Esophagus (tissue), 2 donors: ENCODE results near the gene MRPS26. TPM values are rescaled to one million over a fixed set of nuclear protein-coding genes. Genes with fewer than 3 reads are reported as not detected.

Source experiments
- H3K27ac ChIP-seq, 2 donors: one replicate each; pipeline ENCODE4 v1.5.1; 2013; ENCODE audit warnings: low read depth in 2 of 2, mild to moderate bottlenecking in 2 of 2, inconsistent platforms in 1 of 2, low read length in 1 of 2, moderate library complexity in 1 of 2
- H3K27me3 ChIP-seq, 2 donors: one replicate each; pipeline ENCODE4 v1.6.1; 2013; ENCODE audit warnings: low read length in 2 of 2, control low read depth in 1 of 2, mild to moderate bottlenecking in 1 of 2; ENCODE audit not compliant: insufficient read depth in 2 of 2, control insufficient read depth in 1 of 2
- H3K36me3 ChIP-seq, 2 donors: one replicate each; pipeline ENCODE4 v1.6.1; 2013; ENCODE audit warnings: low read length in 1 of 2; ENCODE audit not compliant: control insufficient read depth in 2 of 2, insufficient read depth in 2 of 2
- H3K4me1 ChIP-seq, 2 donors: one replicate each; pipeline ENCODE4 v1.6.1; 2013; ENCODE audit warnings: low read length in 1 of 2; ENCODE audit not compliant: control insufficient read depth in 2 of 2, insufficient read depth in 2 of 2
- H3K4me3 ChIP-seq, 2 donors: one replicate each; pipeline ENCODE4 v1.5.1; 2013; ENCODE audit warnings: low read length in 2 of 2, mild to moderate bottlenecking in 2 of 2, low read depth in 1 of 2, moderate library complexity in 1 of 2
- H3K9me3 ChIP-seq, 2 donors: one replicate each; pipeline ENCODE4 v1.6.1; 2013; ENCODE audit warnings: mild to moderate bottlenecking in 2 of 2, low read depth in 1 of 2, low read length in 1 of 2, moderate library complexity in 1 of 2; ENCODE audit not compliant: control insufficient read depth in 2 of 2, insufficient read depth in 1 of 2
- WGBS, 2 donors: extraction: QIAGEN DNeasy Blood & Tissue Kit; methylation state at CpG; one replicate each; pipeline ENCODE4 v1.1.7; 2013; 5-methylcytosine and 5-hydroxymethylcytosine counted together
- polyA plus RNA-seq, 2 donors: library from polyadenylated mRNA; stranded (reverse); fragments of 200-250 nt; gene quantifications; one replicate each; pipeline ENCODE4 v1.2.3, GENCODE V29; 2013
- donor health status: healthy with polysubstance abuse.
- donor health status: Bipolar disorder and iron deficiency.

The MRPS26 gene
- polyA plus RNA-seq, 2 donors, result 57.2 to 67.1 TPM

DNA sequence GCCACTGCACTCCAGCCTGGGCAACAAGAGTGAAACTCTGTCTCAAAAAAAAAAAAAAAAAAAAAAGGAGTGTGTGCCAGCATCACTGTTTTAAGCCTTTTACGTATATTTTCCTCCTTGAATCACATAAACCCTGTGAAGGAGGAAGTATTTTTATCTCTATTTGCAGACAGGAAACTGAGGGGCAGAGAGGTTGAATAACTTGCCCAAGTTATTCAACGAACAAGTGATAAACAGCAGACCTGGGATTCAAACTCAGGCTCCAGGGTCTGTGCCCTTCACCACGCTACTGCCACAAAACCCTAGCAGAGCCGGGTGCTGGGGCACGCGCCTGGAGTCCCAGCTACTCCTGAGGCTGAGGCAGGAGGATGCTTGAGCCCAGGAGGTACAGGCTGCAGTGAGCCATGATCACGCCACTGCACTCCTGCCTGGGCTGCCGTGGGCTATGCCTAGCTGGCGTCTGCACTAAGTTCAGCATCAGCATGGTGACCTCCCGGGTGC, 48.1 kb downstream of the MRPS26 start:
- H3K27me3 ChIP-seq, result peaks cover 0 to 6% of the 10 kb centered on the region in 2 donors

DNA sequence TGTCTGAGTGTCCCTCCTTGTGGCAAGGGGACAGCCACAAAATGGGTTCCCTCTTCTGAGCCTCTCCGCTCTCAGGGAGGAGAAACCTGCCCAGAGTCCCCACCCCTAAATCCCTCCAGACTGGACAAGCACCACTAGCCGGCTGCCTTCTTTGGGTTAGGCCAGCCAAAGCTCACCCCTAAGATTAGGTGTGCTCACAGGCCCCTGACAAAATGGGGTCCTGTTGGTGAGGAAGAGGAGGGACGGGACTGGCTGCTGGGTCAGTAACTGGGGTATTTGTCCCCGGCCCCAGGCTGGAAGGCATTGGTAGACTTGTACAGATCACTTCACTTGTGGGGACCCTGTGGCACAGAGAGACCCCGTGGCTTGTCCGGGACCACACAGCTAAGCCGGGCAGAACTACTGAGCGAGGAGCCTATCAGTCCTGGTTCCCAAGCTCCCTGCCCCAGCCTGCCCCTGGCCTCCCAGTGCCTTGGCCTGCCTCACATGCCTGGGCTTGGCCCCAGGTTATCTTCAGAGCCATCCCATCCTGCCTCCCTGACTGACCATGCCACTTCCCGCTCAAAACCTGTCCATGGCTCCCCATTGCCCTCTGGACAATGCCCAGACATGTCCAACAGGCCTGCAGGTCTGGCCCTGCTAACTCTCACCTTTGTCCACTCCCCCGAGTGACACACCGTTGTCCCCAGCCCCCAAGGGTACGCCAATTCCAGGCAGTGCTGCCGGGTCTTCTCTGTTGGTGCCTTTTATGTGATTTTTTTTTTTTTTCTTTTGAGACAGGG, 49.2 kb downstream of the MRPS26 start:
- WGBS, 2 donors, result 82 to 86% methylated on average over 12 to 13 of the region's 13 CpGs
- H3K4me1 ChIP-seq, result peaks cover 0 to 7% of the 10 kb centered on the region in 2 donors
- no peaks in the 10 kb centered on the region for H3K36me3 ChIP-seq
- H3K27me3 ChIP-seq, result peaks cover 0 to 6% of the 10 kb centered on the region in 2 donors
- no peaks in the 10 kb centered on the region for H3K9me3 ChIP-seq
- no peak overlapping the region for H3K4me3 ChIP-seq
- H3K27ac ChIP-seq, result no peak overlapping the region

More for the DNA sequence above, 48.1 kb downstream of the MRPS26 start:
- H3K27ac ChIP-seq, result no peak overlapping the region
- H3K36me3 ChIP-seq, result no peaks in the 10 kb centered on the region
- peaks cover 0 to 7% of the 10 kb centered on the region in 2 donors for H3K4me1 ChIP-seq
- no peak overlapping the region for H3K4me3 ChIP-seq
- 65 to 68% methylated on average over 10 of the region's 10 CpGs for WGBS, 2 donors
- no peaks in the 10 kb centered on the region for H3K9me3 ChIP-seq

Other genes starting within 250 kb of the MRPS26 start
- 1 to 10 TPM in 1 of 2 donors, under 1 TPM in 1; 0.28 to 2.5 TPM for gene CPXM1, start 245.4 kb upstream of the MRPS26 start, polyA plus RNA-seq
- not detected for gene C20orf141, start 231.1 kb upstream of the MRPS26 start, polyA plus RNA-seq
- gene TMEM239, start 229.7 kb upstream of the MRPS26 start, polyA plus RNA-seq, result not detected
- 10 to 100 TPM; 18.0 to 49.3 TPM for gene PCED1A, start 205.4 kb upstream of the MRPS26 start, polyA plus RNA-seq
- 10 to 100 TPM; 28.6 to 35.8 TPM for gene VPS16, start 205.3 kb upstream of the MRPS26 start, polyA plus RNA-seq
- 10 to 100 TPM; 11.5 to 21.7 TPM for gene PTPRA, start 172.6 kb upstream of the MRPS26 start, polyA plus RNA-seq
- gene GNRH2, start 2.4 kb upstream of the MRPS26 start, polyA plus RNA-seq, result under 1 TPM in 1 of 2 donors, not detected in 1; 0.24 TPM
- under 1 TPM in 1 of 2 donors, not detected in 1; 0.13 TPM for gene OXT, start 25.6 kb downstream of the MRPS26 start, polyA plus RNA-seq
- gene AVP, start 38.7 kb downstream of the MRPS26 start, polyA plus RNA-seq, result not detected
- 1 to 10 TPM; 6.6 to 9.7 TPM for gene FASTKD5, start 113.8 kb downstream of the MRPS26 start, polyA plus RNA-seq
- 1 to 10 TPM; 2.9 to 3.0 TPM for gene UBOX5, start 113.8 kb downstream of the MRPS26 start, polyA plus RNA-seq
- gene LZTS3, start 127.5 kb downstream of the MRPS26 start, polyA plus RNA-seq, result 1 to 10 TPM; 1.8 TPM
- gene DDRGK1, start 158.6 kb downstream of the MRPS26 start, polyA plus RNA-seq, result 10 to 100 TPM; 24.0 to 45.8 TPM
- gene ITPA, start 163.4 kb downstream of the MRPS26 start, polyA plus RNA-seq, result 10 to 100 TPM; 55.8 to 73.5 TPM
- gene SLC4A11, start 193.1 kb downstream of the MRPS26 start, polyA plus RNA-seq, result 10 to 100 TPM; 11.5 to 19.8 TPM